ENCODE measurements around the gene RIN2. TPM values are rescaled to one million over a fixed set of nuclear protein-coding genes. Genes with fewer than 3 reads are reported as not detected.

Gene RIN2
- total RNA-seq, 2 experiments from 2014 or later = 0.17 to 0.33 TPM

DNA sequence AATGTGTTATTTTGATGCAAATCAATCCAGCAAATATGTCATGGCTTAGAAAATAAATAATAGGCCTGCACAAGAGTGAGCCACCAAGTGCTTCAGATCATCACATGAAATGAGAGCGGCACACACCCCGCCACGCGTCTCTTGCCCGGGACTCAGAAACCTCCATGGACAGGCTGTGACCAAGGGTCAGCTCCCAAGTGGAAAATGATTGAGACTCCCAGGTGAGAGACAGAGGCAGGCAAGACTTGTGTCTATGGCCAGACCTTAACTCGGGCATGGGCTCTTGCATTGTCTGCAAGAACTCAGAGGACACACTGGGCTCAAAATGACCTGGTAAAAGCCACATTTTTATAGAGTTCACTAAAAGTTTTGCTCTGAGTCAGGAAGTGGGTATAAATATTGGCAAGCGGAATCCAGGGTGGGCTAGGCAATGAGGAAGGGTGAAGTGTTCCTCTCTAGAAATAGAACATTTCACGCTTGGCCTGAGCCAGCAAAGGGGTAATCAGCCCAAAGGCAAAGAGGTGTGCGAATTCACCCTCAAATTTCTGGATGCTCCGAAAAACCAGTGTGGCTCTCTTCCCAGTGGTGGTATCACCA, 30.7 kb upstream of the RIN2 start:
- no peaks in the 10 kb centered on the region for H3K9me3 Mint-ChIP-seq
- ATAC-seq (ENCODE audit: poor library complexity) (no peak), DNase-seq (no peak)
- H3K36me3 Mint-ChIP-seq (ENCODE audit: low read depth) = no peaks in the 10 kb centered on the region
- no peak overlapping the region for H3K27ac Mint-ChIP-seq
- CTCF ChIA-PET = no interaction called here
- H3K4me1 Mint-ChIP-seq (ENCODE audit: low read depth) = no peaks in the 10 kb centered on the region
- H3K27me3 Mint-ChIP-seq = no peaks in the 10 kb centered on the region
- intact Hi-C loops (cut with DNase I, micrococcal nuclease) = no loop called here
- Histone ChIP-seq H3K27ac (ENCODE audit: low read depth in 1 of 2, low read length in 2 of 2) (no peak overlapping the region), H3K4me1 (ENCODE audit: insufficient read depth, low read length) (no peaks in the 10 kb centered on the region), H3K36me3 (ENCODE audit: insufficient read depth, low read length) (no peaks in the 10 kb centered on the region), H3K9me3 (ENCODE audit: control insufficient read depth in 1 of 2, insufficient read depth in 1 of 2, low read length in 2 of 2) (no peaks in the 10 kb centered on the region), H3K4me3 (ENCODE audit: low read length) (no peak overlapping the region), H3K27me3 (ENCODE audit: control insufficient read depth in 1 of 2, insufficient read depth in 2 of 2, low read length in 2 of 2) (peaks cover 0 to 2% of the 10 kb centered on the region in 2 experiments)
- TF ChIP-seq, protein P1, sequence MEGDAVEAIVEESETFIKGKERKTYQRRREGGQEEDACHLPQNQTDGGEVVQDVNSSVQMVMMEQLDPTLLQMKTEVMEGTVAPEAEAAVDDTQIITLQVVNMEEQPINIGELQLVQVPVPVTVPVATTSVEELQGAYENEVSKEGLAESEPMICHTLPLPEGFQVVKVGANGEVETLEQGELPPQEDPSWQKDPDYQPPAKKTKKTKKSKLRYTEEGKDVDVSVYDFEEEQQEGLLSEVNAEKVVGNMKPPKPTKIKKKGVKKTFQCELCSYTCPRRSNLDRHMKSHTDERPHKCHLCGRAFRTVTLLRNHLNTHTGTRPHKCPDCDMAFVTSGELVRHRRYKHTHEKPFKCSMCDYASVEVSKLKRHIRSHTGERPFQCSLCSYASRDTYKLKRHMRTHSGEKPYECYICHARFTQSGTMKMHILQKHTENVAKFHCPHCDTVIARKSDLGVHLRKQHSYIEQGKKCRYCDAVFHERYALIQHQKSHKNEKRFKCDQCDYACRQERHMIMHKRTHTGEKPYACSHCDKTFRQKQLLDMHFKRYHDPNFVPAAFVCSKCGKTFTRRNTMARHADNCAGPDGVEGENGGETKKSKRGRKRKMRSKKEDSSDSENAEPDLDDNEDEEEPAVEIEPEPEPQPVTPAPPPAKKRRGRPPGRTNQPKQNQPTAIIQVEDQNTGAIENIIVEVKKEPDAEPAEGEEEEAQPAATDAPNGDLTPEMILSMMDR (IDR thresholded peaks at IDR 0.05) = no peak
- H3K4me3 Mint-ChIP-seq = no peak overlapping the region
- POLR2A ChIA-PET = no interaction called here

GRCh38 chr20:19729672-19730071, 28.4 kb upstream of the RIN2 start:
- Histone ChIP-seq H3K27ac (ENCODE audit: low read depth in 1 of 2, low read length in 2 of 2) (no peak overlapping the region), H3K36me3 (ENCODE audit: insufficient read depth, low read length) (no peaks in the 10 kb centered on the region), H3K4me3 (ENCODE audit: low read length) (no peak overlapping the region), H3K9me3 (ENCODE audit: control insufficient read depth in 1 of 2, insufficient read depth in 1 of 2, low read length in 2 of 2) (no peaks in the 10 kb centered on the region), H3K4me1 (ENCODE audit: insufficient read depth, low read length) (no peaks in the 10 kb centered on the region), H3K27me3 (ENCODE audit: control insufficient read depth in 1 of 2, insufficient read depth in 2 of 2, low read length in 2 of 2) (peaks cover 0 to 2% of the 10 kb centered on the region in 2 experiments)
- no peak overlapping the region for H3K27ac Mint-ChIP-seq
- H3K4me3 Mint-ChIP-seq = no peak overlapping the region
- no peaks in the 10 kb centered on the region for H3K9me3 Mint-ChIP-seq
- intact Hi-C loops (cut with DNase I, micrococcal nuclease) = no loop called here
- TF ChIP-seq, protein P1 (IDR thresholded peaks at IDR 0.05) = no peak
- H3K27me3 Mint-ChIP-seq = no peaks in the 10 kb centered on the region
- CTCF ChIA-PET = no interaction called here
- ATAC-seq (ENCODE audit: poor library complexity) (no peak), DNase-seq (no peak)
- H3K4me1 Mint-ChIP-seq (ENCODE audit: low read depth) = no peaks in the 10 kb centered on the region
- H3K36me3 Mint-ChIP-seq (ENCODE audit: low read depth) = no peaks in the 10 kb centered on the region
- POLR2A ChIA-PET = no interaction called here

- ATAC-seq (ENCODE audit: poor library complexity) (no peak), DNase-seq (no peak)
- Mint-ChIP-seq H3K4me3 (no peak overlapping the region), H3K27me3 (no peaks in the 10 kb centered on the region), H3K4me1 (ENCODE audit: low read depth) (no peaks in the 10 kb centered on the region), H3K9me3 (no peaks in the 10 kb centered on the region), H3K27ac (no peak overlapping the region), H3K36me3 (ENCODE audit: low read depth) (no peaks in the 10 kb centered on the region)
- Histone ChIP-seq H3K4me1 (ENCODE audit: insufficient read depth, low read length) (no peaks in the 10 kb centered on the region), H3K36me3 (ENCODE audit: insufficient read depth, low read length) (no peaks in the 10 kb centered on the region), H3K27me3 (ENCODE audit: control insufficient read depth in 1 of 2, insufficient read depth in 2 of 2, low read length in 2 of 2) (peaks cover 0 to 2% of the 10 kb centered on the region in 2 experiments), H3K9me3 (ENCODE audit: control insufficient read depth in 1 of 2, insufficient read depth in 1 of 2, low read length in 2 of 2) (no peaks in the 10 kb centered on the region), H3K27ac (ENCODE audit: low read depth in 1 of 2, low read length in 2 of 2) (no peak overlapping the region), H3K4me3 (ENCODE audit: low read length) (no peak overlapping the region)
- CTCF ChIA-PET = no interaction called here
- POLR2A ChIA-PET = no interaction called here
- intact Hi-C loops (cut with DNase I, micrococcal nuclease) = no loop called here
- TF ChIP-seq, protein P1 (IDR thresholded peaks at IDR 0.05) = no peak
These were observed 27.4 kb upstream of the RIN2 start for GRCh38 chr20:19730706-19731105.

All from CD4-positive, alpha-beta T cell (primary cell).